GM04504 (cell line): Measurements from ENCODE around the gene C5AR1.
A peak's percentile ranks its signal among the peaks of the same experiment; 100 is the strongest.
"Not testable (repeated sequence)": the region's sequence is repeated elsewhere in the genome, so short reads cannot be mapped to it uniquely, and the experiment has no call there.

Source experiments
- DNase-seq: peaks from one replicate; pipeline ENCODE4 v3.0.0-alpha.2; 2012; ENCODE audit warnings: low read depth

The C5AR1 gene

DNA sequence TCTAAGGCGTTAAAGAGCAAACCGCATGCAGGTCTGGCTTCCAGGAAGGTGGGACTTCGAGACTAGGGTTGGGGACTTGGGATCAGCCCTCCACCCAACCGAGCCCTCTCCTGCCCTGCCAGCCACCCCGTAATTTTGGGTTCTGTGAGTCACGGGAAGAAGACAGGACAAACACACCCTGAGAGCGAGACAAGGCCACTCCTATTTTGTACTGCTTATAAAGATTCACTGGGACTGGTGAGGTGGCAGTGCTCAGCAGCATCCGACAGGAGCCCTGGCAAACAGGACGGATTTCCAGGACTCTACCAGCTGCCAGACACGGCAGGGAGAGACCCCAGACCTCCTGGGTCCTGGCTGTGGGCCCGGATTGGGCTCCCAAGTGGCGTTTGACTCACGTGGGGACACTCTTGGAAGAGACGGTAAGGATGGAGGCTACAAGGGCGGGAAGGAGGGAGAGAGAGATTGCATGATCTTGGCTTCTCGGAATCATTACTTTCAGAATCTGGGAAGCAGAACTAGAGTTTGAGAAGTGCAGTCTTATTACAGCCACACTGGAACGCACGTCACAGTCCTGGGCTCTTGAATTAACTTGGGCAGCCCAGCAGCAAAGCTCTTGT is 22.4 kb downstream of the C5AR1 start, which contains the start of gene C5AR2:
TSS of gene C5AR2 (plus strand) at position 245 of the 617 bp plus-strand sequence. CDS start 8,625 bp downstream, outside the sequence.
- no peak for DNase-seq

GRCh38 chr19:47336765-47337718 is 27.4 kb downstream of the C5AR1 start:
- not testable (repeated sequence) for DNase-seq

GRCh38 chr19:47339196-47339880 is 29.7 kb downstream of the C5AR1 start:
- no peak for DNase-seq

DNA sequence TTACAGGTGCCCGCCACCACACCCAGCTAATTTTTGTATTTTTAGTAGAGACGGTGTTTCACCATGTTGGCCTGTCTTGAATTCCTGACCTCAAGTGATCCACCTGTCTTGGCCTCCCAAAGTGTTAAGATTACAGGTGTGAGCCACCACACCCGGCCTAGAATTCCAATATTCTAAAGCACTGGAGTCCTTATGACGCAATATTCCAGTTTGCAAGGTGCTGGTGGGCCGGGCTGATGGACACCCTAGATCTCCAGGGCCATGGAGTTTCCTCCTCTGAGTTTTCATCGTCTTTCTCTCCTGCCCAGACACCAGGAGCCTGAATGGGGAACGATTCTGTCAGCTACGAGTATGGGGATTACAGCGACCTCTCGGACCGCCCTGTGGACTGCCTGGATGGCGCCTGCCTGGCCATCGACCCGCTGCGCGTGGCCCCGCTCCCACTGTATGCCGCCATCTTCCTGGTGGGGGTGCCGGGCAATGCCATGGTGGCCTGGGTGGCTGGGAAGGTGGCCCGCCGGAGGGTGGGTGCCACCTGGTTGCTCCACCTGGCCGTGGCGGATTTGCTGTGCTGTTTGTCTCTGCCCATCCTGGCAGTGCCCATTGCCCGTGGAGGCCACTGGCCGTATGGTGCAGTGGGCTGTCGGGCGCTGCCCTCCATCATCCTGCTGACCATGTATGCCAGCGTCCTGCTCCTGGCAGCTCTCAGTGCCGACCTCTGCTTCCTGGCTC is 31.0 kb downstream of the C5AR1 start:
- DNase-seq: no peak

- no peak for DNase-seq
Observed at GRCh38 chr19:47341734-47342133, 32.1 kb downstream of the C5AR1 start.

GRCh38 chr19:47343194-47343802 is 33.6 kb downstream of the C5AR1 start:
- no peak for DNase-seq

DNA sequence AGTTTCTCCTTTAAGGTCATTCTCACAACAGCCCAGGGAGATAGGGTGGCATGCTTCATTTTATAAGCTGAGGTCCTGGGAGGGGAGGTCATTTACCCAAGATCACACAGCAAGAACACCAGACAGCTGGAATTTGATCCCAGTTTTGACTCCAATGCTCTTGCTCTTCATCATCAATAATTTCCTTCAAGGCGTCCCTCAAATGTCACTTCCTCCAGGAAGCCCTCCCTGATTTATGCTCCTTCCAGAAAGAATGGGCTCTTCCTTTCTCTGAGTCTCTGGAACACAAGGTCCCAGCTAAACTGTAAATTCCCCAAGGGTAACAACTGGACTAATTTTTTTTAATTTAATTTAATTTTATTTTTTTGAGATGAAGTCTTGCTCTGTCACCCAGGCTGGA is 34.8 kb downstream of the C5AR1 start:
- DNase-seq: no peak

DNA sequence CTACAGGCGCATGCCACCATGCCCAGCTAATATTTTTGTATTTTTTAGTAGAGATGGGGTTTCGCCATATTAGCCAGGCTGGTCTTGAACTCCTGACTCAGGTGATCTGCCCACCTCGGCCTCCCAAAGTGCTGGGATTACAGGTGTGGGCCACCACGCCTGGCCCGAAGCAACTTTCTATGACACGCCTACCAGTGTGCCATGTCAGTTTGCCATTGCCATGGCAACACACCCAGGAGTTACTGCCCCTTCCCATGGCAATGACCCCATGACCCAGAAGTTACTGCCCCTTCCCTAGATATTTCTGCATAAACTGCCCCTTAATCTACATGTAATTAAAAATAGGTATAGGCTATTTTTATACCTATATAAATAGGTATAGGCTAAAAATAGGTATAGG is 36.4 kb downstream of the C5AR1 start:
- not testable (repeated sequence) for DNase-seq

DNA sequence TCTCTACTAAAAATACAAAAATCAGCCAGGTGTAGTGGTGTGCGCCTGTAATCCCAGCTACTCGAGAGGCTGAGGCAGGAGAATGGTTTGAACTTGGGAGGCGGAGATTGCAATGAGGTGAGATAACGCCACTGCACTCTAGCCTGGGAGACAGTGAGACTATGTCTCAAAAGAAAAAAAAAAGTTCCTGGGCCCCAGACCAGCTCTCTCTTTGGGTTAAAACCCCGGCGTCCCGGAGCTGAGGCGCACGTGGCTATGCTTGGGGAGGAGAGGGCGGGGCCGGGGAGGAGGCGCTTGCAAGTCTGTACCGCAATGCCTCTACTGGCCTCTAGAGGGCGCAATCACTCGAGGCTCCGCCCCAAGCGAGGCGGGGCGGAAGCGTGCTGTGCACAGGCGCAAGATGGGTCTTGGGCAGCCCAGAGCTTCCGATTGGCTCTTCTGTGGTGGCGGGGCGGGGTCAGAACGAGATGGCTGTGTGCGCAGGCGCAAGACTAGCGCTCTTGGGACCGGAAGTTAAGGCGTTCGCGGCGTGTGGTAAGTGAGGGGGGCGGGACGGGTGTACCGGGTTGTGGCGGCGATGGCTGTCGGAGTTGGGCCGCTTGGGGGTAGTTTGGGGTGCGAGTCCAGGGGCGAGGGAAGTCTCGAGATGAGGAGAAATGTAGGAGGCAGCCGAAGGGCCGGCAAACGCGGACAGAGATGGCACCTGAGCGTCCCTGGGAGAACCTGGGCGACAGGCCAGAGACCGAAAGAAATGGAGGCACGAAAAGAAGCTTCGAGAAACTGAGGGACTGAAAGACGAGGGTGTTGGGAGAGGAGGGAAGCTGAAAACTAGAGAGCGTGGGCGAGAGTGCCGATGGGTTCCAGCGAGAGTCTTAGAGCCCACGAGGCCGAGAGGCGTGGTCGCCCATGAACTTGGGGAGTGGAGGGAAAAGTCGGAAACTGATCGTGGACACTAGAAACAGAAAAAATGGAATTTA is 39.4 kb downstream of the C5AR1 start, which contains the start of gene DHX34:
TSS of gene DHX34 (plus strand) at position 497 of the 977 bp plus-strand sequence. CDS start 3,716 bp downstream, outside the sequence.
- peak; percentile 96 for DNase-seq

- DNase-seq: no peak
Observed at GRCh38 chr19:47350630-47351029, 41.0 kb downstream of the C5AR1 start.

- DNase-seq: no peak
Observed at GRCh38 chr19:47351548-47351947, 41.9 kb downstream of the C5AR1 start.

DNA sequence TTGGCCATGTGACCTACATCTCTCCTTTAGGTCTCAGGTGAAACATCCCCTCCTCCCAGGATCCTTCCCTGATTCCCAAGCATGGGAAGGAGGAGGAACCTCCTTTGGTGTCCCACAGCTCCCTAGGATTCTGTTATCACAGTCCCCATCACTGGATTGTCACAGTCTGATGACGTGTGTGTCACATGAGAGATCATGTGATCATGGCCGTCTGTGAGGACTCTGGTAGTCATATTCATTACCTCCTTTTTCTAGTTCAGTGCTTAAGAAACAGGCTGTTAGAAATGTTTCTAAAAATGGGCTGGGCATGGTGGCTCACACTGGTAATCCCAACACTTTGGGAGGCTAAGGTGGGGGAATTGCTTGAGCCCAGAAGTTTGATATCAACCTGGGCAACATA is 42.4 kb downstream of the C5AR1 start:
- DNase-seq: no peak

- DNase-seq: no peak
Observed at GRCh38 chr19:47353307-47353712, 43.6 kb downstream of the C5AR1 start.

GRCh38 chr19:47356900-47357299 is 47.2 kb downstream of the C5AR1 start:
- no peak for DNase-seq

GRCh38 chr19:47357788-47358680 is 48.4 kb downstream of the C5AR1 start:
- DNase-seq: no peak

DNA sequence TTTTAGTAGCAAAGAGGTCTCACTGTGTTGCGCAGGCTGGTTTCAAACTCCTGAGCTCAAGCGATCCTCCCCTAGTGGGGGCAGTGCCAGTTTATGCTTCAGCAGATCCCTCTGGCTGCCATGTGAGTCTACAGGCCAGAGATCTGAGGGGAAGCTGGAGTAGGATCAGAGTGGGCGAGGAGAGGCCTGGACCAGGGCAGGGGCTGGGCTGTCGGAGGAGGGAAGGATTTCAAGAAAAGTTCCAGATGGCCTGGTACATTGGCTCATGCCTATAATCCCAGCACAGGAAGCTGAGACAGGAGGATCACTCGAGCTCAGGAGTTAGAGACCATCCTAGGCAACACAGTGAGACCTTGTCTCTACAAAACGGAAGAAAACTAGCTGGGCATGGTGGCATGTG is 49.3 kb downstream of the C5AR1 start:
- DNase-seq: no peak

- DNase-seq: no peak
Observed at GRCh38 chr19:47362321-47362720, 52.7 kb downstream of the C5AR1 start.

DNA sequence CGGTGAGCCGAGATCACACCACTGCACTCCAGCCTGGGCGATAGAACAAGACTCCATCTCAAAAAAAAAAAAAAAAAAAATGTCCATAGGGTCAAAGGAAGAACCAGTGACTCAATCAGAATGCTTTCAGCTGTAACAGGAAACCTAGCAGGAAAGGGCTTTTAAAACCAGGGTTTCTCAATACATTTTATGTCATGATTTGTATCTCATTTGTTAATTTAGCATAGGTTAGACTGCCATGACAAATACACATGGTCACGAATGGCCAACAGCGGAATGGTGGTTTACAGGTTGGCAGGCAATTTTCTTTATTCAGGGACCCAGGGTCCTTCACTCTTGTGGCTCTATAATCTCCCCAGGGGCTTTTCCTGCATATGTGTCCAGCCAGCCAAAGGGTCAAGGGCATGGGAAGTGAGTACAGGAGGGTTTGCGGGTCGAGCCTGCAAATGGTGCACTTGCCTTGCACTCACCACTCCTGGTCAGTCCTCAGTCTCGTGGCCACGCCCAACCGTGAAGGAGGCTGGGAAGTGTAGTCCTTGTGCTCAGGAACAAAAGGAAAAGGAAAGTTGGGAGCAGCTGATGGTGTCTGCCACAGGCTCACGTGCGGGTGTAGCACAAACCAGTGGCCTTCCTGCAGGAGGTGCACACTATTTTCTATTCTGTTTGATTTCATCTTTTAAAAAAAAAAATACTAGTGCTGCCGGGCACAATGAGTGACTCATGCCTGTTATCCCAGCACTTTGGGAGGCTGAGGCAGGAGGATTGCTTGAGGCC is 54.3 kb downstream of the C5AR1 start:
- no peak for DNase-seq
